Measurements from ENCODE around the gene IL5.
A peak's percentile ranks its signal among the peaks of the same experiment; 100 is the strongest.

Gene IL5

GRCh38 chr5:132498152-132498551 lies 45.2 kb downstream of the IL5 start:
- no peak for DNase-seq

- DNase-seq, result no peak
These were observed 45.8 kb downstream of the IL5 start for GRCh38 chr5:132497488-132497997.

GRCh38 chr5:132496631-132497487 lies 46.5 kb downstream of the IL5 start:
- DNase-seq, result peak; percentile 77

- DNase-seq, result peak; percentile 92
These were observed 47.1 kb downstream of the IL5 start for GRCh38 chr5:132496191-132496630.

- peak; percentile 81 for DNase-seq
These were observed 47.6 kb downstream of the IL5 start for GRCh38 chr5:132495667-132496190.

- DNase-seq, result no peak
These were observed 49.5 kb downstream of the IL5 start for GRCh38 chr5:132493821-132494220.

GRCh38 chr5:132493241-132493640 lies 50.1 kb downstream of the IL5 start:
- no peak for DNase-seq

GRCh38 chr5:132492386-132493125 lies 50.8 kb downstream of the IL5 start:
- DNase-seq, result no peak
